DMS153 (cell line): ENCODE data around the gene SYTL5.
"Not testable (repeated sequence)": the region's sequence is repeated elsewhere in the genome, so short reads cannot be mapped to it uniquely, and the experiment has no call there.

Experiments used
- DNase-seq: peaks from one replicate; lab custom pipeline; 2025; lab: John Stamatoyannopoulos, UW

Gene SYTL5

DNA sequence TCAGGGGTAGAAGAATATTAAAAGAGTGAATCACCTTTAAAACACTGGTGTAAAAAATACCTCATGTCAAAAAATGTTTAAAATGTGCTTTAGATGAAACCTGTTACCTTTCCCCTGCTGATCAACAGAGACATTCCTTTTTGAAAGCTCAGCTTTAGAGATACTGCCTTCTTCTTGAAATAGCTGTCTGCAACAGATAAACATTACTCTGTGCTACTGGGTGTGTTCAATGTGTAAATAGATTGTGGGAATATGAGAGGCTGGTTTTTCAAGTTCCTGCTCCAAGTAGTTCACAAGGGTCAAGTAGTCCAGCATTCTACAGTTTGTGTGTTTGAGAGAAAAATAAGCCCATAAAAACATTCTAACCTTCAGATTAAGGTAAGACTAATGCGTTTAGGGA, at the start of gene SYTL5:
Gene SYTL5, plus strand, starts transcription at position 263 of the 400 bp plus-strand sequence. CDS start 27,337 bp downstream, outside the sequence.
- DNase-seq = peak; percentile 14

DNA sequence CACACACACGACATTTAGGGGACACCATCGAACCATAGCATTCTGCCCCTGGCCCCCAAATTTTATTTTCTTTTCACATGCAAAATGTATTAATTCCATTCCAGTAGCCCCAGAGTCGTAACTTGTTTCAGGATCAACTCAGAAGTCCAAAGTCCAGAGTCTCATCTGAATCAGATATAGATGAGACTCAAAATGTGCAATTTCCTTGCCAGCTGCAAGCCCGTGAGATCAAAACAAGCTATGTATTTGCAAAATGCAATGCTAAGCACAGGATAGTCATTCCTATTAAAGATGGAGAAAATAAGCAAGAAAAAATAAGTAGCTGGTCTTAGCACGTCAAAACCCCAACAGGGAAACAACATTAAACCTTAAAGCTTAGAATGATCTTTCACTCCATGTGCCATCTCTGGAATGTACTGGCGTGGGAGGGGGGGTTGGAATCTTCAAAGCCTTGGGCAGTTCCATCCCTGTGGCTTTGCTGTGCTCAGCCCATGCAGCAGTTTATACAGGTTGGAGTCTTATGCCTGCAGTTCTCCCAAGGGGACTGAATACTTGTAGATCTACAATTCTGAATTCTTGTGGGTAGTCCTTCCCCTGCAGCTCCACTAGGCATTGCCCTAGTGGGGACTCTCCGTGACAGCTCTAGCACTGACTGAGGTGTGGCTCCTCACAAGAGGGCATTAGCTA, 47.7 kb upstream of the SYTL5 start:
- no peak for DNase-seq

DNA sequence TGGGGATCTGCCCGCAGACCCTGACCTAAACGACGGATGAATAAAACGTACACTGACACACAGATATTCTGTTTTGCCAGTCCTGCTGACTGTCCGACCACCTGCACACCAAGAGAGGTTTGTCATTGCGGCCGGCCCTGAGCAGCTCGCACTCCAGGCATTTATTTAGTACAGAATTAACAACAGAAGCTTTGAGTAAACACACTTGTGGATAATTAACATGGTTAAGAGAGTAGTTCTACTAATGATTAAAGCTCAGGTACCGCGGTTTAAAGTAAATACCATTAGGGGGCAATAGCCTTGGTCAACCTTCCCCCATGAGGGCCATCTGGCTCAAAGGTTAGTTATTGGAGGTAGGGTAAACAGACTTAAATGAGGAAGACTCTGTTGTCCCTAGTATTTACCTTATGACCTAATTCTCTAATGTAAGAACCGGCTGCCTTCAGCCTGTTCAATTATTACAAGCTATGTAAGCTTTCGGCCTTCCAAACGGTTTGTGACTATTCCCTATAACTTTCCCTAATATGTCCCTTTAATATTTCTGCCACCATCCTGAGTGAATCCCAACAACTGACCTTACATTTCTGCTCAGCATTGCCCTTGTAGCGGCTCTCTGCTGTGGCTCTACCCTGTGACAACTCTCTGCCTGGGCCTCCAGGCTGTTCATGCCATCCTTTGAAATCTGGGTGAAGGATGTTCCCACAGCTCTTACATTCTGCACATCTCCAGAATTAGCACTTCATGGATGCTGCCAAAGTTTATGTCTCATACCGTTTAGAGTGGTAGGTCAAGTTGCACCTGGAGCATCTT, 46.9 kb upstream of the SYTL5 start:
- DNase-seq = peak; percentile 36

DNA sequence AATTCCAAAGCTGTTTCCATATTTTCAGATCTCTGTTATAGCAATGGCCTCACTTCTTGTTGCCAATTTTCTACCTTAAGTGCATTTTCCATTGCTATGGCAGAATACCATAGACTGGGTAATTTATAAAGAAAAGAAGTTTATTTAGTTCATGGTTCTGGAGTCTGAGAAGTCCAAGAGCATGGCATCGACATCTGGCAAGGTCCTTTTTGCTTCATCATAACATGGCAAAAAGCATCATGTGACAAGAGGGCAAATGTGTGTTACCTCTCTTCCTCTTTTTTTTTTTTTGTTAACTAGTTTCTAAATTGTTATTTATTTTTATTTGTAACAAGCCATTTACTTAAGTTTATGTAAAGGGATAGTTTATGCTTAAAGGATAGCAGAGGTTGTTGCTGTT, 45.2 kb upstream of the SYTL5 start:
- DNase-seq = no peak

DNA sequence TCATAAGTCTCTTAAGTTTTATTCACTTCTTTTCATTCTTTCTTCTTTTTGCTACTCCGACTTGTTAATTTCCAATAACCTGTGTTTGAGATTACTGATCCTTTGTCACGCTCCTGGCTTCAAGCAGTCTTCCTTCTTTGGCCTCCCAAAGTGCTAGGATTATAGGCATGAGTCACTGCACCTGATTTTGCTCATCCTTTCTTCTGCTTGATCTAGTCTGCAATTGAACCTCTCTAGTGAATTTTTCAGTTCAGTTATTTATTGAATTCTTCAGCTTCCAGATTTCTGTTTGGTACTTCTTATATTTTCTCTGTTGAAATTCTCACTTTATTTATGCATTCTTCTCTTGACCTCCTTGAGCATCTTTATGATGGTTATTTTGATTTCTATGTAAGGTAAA, 38.6 kb upstream of the SYTL5 start:
- DNase-seq = no peak

DNA sequence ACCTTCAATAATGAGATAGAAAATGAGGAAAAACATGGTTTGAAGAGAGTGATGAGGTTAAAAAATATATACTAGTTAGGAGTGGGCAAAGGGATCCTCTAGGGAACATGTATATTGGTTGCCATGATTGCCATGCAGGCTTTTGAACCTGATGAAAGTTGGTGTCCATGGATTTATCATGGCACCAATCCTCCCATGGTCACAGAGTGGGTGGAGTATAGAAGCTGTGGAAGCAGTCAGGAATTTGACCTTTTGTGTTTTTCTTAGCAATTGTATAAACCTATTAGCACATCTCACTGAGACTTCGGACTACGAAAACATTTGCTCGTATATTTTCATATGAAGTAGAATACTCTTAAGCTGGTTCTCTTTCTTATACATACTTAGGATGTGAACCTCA, 30.9 kb upstream of the SYTL5 start:
- no peak for DNase-seq

DNA sequence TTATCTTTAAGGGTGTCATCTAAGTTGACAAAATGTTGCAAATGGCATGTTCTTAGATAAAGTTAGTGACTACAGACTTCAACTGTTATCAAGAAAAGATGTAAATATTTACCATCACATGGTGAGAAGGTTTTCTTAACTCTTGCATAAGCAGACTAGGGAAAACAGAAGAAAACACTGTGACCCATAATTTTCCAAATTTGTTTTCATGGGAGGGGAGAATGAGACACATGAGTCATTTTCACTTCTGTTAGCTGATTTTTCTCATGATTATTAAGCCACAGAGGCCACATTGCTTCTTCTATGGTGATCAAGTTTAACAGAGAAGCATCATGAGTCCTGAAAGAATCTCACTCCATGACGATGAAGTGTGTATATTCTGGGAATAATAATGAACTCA, 30.2 kb upstream of the SYTL5 start:
- no peak for DNase-seq

DNA sequence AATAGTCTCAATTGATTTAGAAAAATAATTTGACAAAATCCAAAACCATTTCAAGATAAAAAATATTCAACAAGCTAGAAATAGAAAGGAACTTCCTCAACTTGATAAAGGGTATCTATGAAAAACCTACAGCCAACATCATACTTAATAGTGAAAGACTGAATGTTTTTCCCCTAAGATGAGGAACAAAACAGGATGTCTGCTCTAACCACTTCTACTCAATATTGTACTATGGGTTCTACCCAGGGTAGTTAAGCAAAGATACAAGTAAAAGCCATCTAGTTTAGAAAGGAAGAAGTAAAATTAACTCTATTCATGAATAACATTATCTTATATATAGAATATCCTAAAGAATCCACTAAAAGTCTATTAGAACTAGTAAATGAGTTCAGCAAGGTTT, 21.5 kb upstream of the SYTL5 start:
- DNase-seq = no peak

DNA sequence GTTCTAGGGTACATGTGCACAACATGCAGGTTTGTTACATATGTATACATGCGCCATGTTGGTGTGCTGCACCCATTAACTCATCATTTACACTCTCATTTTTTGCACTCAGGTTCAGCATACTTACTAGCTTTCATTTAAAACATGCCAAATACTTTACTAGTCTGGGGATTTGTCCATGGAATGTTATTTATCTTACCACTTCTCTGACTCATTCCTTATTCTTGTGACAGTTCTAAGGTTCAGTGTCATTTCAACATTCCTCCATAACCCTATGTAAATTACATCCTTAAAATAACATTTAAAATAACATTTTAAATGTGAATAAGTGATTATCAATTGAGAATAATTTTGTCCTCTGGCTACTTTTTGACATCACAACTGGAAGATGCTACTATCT, 19.5 kb upstream of the SYTL5 start:
- DNase-seq = no peak

DNA sequence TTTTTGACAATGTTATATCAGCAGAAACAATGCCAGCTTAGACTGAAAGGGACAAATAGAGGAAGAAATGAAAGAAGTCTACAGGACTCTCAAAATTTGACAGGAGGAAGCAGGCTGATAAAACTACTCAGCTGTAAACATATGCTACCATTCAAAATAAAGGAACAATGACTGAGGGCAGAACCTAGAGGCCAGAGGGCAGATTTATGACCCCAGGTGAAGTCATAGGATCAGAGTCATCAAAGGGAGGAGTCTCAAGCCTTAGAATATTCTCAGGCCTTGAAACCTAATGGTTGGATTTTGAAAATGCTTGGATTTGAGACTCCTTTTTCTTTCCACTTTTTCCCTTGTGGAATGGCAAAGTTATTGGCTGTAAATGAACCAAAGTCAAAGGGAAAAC, 17.0 kb upstream of the SYTL5 start:
- DNase-seq = no peak

DNA sequence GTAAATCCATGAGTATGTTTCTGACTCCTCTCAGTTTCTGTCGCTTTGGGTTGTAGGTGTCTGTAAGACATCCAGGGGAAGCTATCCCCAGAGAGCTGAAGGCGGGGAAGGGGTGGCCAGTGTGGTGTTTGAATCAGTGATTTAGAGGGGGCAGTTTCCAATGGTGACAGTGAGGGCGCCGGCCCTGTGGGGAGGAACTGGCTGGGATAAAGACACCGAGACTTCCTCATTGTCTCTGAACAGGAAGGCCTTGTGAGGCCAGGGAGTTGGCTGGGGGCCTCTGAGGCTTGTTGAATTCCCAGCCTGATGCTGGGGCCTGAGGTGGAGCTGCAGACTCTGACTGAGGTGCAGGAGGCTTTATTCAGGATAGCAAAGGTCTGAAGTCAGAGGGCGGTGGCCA, 15.1 kb upstream of the SYTL5 start:
- DNase-seq = not testable (repeated sequence)

DNA sequence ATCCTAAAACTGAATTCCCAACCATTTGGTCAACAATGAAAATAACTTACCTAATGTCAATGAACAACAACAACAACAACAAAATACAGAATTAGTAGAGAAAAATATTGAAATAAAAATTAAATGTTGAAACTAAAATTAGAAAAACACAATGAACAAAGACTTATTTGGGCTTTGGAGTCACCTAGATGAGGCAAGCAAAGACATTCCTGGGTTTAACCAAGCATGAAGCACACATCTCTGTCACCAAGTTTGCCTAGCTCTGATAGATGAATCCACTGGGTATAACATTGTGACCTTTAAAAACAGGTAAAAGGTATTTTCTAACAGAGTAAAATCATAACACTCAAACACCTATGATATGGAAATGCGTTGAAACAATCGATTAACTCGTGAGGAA, 13.2 kb upstream of the SYTL5 start:
- no peak for DNase-seq

DNA sequence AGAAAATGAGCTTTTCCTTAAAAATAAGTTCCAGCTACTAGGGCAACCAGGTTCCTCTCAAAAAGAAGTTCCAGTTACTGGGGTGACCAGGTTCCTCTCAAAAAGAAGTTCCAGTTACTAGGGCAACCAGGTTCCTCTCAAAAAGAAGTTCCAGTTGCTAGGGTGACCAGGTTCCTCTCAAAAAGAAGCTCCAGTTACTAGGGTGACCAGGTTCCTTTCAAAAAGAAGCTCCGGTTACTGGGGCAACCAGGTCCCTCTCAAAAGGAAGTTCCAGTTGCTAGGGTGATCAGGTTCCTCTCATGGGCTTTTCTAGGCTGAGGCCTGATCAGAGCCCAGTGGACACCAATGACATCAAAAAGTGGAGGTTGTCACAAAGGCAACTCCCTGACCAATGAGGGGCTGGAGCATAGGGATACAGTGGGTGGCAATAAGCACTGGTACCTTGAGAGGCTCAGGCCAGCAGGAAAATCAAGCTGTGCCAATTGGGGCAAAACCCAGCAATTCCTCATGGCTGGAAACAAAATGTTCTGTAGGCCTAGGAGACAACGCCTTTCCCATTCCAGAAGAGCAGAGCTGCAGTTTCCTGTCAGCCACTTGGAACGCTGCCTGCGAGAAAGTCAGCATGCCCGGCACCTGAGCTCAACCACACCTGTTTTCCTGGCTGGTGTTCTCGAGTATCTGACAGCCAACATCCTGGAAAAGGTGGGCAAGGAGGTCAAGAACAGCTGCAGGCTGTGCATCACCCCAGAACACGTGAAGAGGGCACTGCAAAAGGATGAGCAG, 12.3 kb upstream of the SYTL5 start:
- peak; percentile 47 for DNase-seq

DNA sequence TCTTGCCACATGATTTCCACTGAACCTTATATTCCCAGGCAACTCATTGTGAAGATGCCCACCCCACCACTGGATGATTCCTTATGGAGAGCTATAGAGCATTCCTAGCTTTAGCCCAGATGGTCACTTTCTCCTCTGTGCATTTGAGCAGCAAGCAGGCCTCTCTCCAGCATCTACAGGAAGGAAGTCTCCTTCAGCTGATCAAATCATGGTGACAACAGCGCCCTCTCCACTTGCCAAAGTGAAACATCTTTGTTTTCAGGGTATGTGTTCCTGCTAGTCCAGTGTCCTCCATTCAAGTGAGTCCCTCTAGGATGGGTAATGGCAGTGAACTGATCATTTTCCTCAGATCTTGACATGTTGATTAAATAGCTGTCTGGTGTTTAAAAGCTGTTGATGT, 10.9 kb upstream of the SYTL5 start:
- DNase-seq = no peak

DNA sequence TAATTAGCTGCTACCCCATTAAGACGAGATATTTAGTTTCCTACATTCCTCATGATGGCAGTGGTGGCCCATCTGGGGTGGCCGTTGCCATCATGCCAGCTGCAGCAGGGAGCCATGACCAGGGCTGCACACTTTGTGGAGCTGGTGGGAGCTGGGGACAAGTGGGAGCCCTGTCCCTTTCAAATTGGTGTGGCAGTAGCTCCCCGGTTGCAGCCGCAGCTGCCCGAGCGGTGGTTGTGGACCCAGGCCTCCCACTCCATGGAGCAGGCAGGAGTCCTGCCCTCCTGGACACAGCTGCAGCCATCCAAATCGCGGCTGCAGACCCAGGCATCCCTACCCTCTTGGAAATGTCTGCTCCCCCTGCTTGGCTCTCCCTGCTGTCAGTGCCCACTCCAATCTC, 9.3 kb upstream of the SYTL5 start:
- DNase-seq = no peak

DNA sequence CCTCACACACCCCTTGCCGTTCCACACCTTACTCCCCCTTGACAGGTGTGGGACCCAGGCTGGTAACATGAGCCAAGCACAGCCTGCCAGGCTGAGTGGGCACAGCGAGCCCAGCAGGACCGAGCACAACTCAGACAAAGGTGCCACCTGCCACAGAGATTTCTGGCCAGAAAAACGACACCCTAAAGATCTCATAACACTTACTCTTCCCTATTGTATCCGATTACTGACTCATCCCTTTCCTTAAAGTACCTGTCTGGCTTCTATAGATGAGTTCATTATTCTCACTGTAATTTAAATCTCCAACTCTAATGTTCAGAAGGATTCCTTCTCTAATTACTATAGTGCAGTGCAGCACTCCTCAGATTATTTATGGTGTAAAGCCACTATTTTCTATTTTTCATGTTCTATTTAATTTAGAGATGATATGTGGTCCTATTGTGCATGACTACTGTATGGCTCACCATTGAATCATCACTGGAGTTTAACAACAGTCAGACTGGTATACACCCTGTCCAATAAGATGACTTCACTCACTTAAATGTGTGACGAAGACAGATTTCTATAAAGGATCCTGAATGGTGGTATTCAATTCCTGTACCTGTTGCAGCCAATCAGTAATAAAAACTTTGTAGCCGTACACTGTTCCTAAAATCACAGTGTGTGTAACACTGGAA, 7.6 kb upstream of the SYTL5 start:
- peak; percentile 12 for DNase-seq

DNA sequence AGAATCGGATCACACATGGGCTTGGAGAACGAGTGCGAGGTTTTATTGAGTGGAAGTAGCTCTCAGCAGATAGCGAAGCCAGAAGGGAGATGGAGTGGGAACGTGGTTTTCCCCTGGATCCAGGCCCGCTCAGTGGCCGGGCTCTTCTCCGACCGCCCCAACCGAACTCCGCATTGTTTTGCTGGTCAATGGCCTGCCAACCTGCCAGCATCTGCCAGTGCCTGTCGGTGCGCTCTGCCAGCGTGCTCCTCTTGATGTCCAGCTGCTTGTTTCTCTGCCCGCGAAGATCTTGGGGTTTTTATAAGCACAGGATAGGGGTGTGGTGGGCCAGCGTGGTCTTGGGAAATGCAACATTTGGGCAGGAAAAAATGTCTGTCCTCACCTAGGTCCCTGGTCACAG, 5.6 kb upstream of the SYTL5 start:
- no peak for DNase-seq

DNA sequence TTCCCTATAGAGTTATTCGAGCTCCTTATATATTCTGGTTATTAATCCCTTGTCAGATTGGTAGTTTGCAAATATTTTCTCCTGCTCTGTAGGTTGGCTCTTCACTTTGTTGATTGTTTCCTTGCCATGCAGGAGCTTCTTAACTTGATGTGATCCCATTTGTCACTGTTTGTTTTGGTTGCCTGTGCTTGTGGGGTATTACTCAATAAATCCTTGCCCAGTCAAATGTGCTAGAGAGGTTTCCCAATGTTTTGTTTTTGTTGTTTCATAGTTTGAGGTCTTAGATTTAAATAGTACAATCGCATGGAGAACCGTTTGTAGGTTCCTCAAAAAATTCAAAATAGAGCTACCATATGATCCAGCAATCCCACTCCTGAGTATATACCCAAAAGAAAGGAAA, 2.3 kb upstream of the SYTL5 start:
- DNase-seq = no peak

DNA sequence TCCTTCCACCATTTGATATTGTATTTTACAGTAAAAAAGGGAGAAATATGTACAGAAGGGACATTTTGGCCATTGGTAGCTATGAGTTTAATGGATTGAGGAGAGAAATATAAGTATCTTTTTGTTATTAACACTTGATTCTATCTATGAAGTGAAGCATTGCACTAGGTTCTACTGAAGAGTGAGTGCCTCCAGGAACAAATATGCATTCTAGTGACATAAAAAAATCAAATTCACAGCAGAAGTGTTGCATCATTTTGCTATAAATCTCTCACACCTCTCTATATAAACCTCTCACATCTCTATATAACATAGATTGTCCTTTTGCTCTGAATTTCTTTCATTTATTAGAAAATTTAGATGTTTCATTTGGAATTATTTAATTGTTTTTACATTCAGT, 425 bp downstream of the SYTL5 start:
- no peak for DNase-seq

DNA sequence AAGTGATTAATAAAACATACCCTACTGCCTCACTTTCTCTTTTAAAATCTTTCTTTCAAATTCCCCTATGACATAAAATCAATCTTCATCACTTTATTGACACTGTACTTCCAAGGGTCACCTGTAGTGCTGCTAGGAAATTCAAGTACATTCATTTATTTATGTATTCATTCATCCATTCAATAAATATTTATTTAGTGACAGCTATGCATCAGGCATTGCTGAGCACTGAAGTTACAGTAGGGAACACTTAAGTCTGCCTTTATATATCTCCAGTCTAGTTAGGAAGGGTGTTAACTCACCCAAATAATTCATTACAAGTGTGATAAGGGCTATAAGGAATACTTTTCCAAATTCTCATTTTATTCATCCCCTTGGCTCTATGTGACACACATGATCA, 2.3 kb downstream of the SYTL5 start:
- DNase-seq = no peak

DNA sequence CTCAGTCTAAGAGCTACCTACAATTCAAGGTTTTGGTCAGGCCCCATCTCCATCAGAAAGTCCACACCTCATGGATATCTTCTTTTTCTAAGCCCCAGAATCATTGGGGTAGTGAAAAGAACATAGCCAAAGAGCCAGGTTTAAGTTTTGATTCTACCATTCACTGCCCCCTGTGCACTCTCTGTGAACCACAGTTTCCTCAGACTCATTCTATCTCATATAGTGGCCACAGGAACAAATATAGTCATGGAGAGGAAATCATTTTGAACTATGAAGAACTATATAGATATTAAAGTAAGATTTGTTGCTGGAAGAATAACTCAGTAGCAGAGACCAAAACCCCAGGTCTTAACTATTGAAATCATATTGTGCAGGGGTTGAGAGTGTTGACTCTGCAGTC, 3.3 kb downstream of the SYTL5 start:
- DNase-seq = no peak

DNA sequence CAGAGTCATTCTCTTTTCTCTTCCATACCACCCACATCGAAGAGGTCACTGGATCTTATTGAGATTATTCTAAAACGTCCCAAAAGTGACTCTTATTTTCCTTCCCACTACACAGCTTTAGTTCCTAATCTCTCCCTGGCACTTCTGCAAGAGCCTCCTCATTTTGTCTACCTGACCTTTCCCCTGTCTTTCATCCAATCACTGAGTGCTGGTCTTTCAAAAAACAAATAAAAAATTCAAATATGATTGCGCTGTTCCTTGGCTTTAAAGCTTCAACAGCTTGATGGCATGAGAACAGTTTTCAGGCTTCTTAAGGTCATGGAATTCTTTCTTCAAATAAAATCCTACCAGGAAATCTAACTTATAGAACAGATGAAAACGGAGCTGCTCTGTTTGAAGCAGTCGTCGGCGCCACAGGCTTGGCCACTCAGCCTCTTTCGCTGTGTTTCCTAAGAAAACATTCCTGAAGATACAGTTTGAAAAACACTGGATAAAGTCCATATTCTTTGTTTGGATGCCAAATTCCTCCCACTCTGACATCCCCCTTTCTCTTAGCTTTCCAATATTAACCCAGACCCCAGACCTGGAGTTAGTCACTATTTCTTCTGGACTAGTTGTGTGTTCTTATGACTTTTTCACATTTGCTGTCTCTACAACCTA, 12.5 kb downstream of the SYTL5 start:
- DNase-seq = no peak
